Neural cell (in vitro differentiated cells): ENCODE results near the gene STAT4. TPM values are rescaled to one million over a fixed set of nuclear protein-coding genes. Genes with fewer than 3 reads are reported as not detected.

Experiments used
- H2AFZ ChIP-seq: fragments of 200-600, 300-800 bp; sonication (generic), shearing (Covaris generic); 2 replicates; pipeline ENCODE4 v1.6.0; 2014; ENCODE audit warnings: low read depth, mild to moderate bottlenecking, antibody characterized with exemption, low read length, moderate library complexity
- H3F3A ChIP-seq: fragments of 200-600 bp; shearing (Covaris generic); 2 replicates; pipeline ENCODE4 v1.6.1; 2016; ENCODE audit warnings: mild to moderate bottlenecking, moderate library complexity, mixed read lengths, antibody characterized with exemption, low read length; ENCODE audit not compliant: insufficient read depth, poor library complexity, severe bottlenecking
- H3K27ac ChIP-seq: fragments of 200-600, 300-800 bp; sonication (generic), shearing (Covaris generic); 2 replicates; pipeline ENCODE4 v1.5.1; 2014; ENCODE audit warnings: mild to moderate bottlenecking, low read length, moderate library complexity
- H3K27me3 ChIP-seq: fragments of 300-800, 200-600 bp; sonication (generic), shearing (Covaris generic); 2 replicates; pipeline ENCODE4 v1.6.0; 2014; ENCODE audit warnings: mild to moderate bottlenecking, low read depth, low read length, moderate library complexity; ENCODE audit not compliant: insufficient read depth
- H3K36me3 ChIP-seq: fragments of 300-800, 200-600 bp; sonication (generic), shearing (Covaris generic); 2 replicates; pipeline ENCODE4 v1.5.1; 2014; ENCODE audit warnings: mild to moderate bottlenecking, antibody characterized with exemption, low read length, moderate library complexity; ENCODE audit not compliant: insufficient read depth
- H3K4me2 ChIP-seq: fragments of 300-800, 200-600 bp; sonication (generic), shearing (Covaris generic); 2 replicates; pipeline ENCODE4 v1.6.0; 2014; ENCODE audit warnings: mild to moderate bottlenecking, low read length
- H3K4me3 ChIP-seq: fragments of 300-800, 200-600 bp; sonication (generic), shearing (Covaris generic); 2 replicates; pipeline ENCODE4 v1.5.1; 2014; ENCODE audit warnings: mild to moderate bottlenecking, low read length, moderate library complexity
- H3K79me2 ChIP-seq: fragments of 200-600 bp; shearing (Covaris generic); replicated peaks from 2 replicates; pipeline ENCODE4 v1.6.0; 2014; ENCODE audit warnings: mild to moderate bottlenecking, low read length, moderate library complexity; ENCODE audit not compliant: insufficient read depth
- H3K9ac ChIP-seq: fragments of 300-800, 200-600 bp; sonication (generic), shearing (Covaris generic); 2 replicates; pipeline ENCODE4 v1.6.1; 2016; ENCODE audit warnings: mild to moderate bottlenecking, low read length, mixed read lengths
- H3K9me2 ChIP-seq: fragments of 200-600 bp; shearing (Covaris generic); 2 replicates; pipeline ENCODE4 v1.6.1; 2016; ENCODE audit warnings: mild to moderate bottlenecking, low read length, mixed read lengths; ENCODE audit not compliant: insufficient read depth
- H3K9me3 ChIP-seq: fragments of 200-600, 300-800 bp; sonication (generic), shearing (Covaris generic); 2 replicates; pipeline ENCODE4 v1.6.1; 2016; ENCODE audit warnings: mild to moderate bottlenecking, mixed run types, low read length, moderate library complexity, mixed read lengths
- H4K20me1 ChIP-seq: fragments of 200-600 bp; shearing (Covaris generic); 2 replicates; pipeline ENCODE4 v1.6.1; 2016; ENCODE audit warnings: mild to moderate bottlenecking, mixed run types; ENCODE audit not compliant: insufficient read depth
- EP300 ChIP-seq: fragments of 450-650 bp; conservative IDR thresholded peaks from 2 replicates; pipeline ENCODE4 v1.6.1; 2014; ENCODE audit warnings: antibody characterized with exemption, mild to moderate bottlenecking, moderate library complexity; ENCODE audit not compliant: poor library complexity, severe bottlenecking
- EZH2 ChIP-seq: fragments of 200-600, 300-800 bp; shearing (Covaris generic), sonication (generic); IDR thresholded peaks from 2 replicates; pipeline ENCODE4 v1.6.1; 2014; ENCODE audit warnings: antibody characterized with exemption, low read length, borderline replicate concordance, mild to moderate bottlenecking; ENCODE audit not compliant: insufficient read depth, poor library complexity, severe bottlenecking
- MXI1 ChIP-seq: fragments of 450-650 bp; conservative IDR thresholded peaks from 2 replicates; pipeline ENCODE4 v1.6.1; 2014; ENCODE audit warnings: antibody characterized with exemption, mild to moderate bottlenecking; ENCODE audit not compliant: poor library complexity, severe bottlenecking
- POLR2AphosphoS5 ChIP-seq: IDR thresholded peaks from 2 replicates; pipeline ENCODE4 v1.6.1; 2012
- RAD21 ChIP-seq: fragments of 450-650 bp; conservative IDR thresholded peaks from 2 replicates; pipeline ENCODE4 v1.6.1; 2014; ENCODE audit warnings: antibody characterized with exemption, mild to moderate bottlenecking, moderate library complexity
- SMC3 ChIP-seq: fragments of 450-650 bp; conservative IDR thresholded peaks from 2 replicates; pipeline ENCODE4 v1.6.1; 2014; ENCODE audit warnings: antibody characterized with exemption, mild to moderate bottlenecking, moderate library complexity; ENCODE audit not compliant: poor library complexity
- TAF1 ChIP-seq: IDR thresholded peaks from 2 replicates; pipeline ENCODE4 v1.6.1; 2012; ENCODE audit warnings: low read depth
- polyA plus RNA-seq: library from polyadenylated mRNA; depleted of rRNA; stranded (reverse); fragments of >200 nt; gene quantifications from 2 replicates; pipeline ENCODE4 v1.2.3, GENCODE V29; 2014
- TF ChIP-seq, protein P1 (sequence below): IDR thresholded peaks from 2 replicates; pipeline ENCODE4 v1.6.1; 2012; ENCODE audit warnings: borderline replicate concordance
- TF ChIP-seq, protein P2 (sequence below): fragments of 450-650 bp; IDR thresholded peaks from 2 replicates; pipeline ENCODE4 v1.5.1; 2014; ENCODE audit warnings: antibody characterized with exemption, mild to moderate bottlenecking, moderate library complexity; ENCODE audit not compliant: poor library complexity, severe bottlenecking

The STAT4 gene
- polyA plus RNA-seq, 1 donor from 2014 or later, result 3.7 TPM

DNA sequence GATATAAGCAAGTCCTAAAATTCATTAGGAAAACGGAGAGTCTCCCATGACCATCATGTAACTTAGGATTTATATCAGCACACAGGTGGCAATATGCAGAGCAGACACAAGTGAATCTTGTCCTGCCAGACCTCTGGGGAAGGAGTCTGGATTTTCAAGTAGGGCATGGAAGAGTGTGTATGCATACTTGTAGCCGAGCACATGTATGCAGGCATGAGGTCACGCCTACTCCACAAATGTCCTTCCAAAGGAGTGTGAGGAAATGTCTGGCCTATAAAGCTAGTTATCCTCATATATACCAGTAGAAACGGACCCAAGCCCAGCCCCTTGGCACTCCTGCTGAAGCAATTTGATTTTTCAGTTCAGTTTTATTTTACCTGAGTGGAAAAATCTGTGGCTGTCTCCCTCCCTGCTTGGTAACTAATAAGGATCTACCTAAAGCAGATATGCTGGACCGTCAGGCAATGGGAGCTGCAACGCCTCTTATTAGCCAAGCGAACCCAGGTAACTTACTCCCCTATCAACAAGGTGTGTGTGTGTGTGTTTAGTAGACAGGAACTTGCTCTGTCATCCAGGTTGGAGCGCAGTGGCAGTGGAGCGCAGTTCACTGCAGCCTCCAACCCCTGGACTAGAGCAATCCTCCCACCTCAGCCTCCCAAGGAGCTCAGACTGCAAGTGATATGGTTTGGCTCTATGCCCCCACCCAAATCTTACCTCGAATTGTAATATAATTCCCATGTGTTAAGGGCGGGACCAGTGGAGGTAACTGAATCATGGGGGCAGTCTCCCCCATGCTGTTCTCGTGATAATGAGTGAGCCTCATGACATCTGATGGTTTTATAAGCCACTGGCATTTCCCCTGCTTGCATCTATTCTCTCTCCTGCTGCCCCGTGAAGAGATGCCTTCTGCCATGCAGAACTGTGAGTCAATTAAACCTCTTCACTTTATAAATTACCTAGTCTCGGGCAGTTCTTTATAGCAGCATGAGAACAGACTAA is 139.6 kb downstream of the STAT4 start:
- Histone ChIP-seq H3K4me3 (no peak overlapping the region), H3F3A (no peaks in the 10 kb centered on the region), H3K9ac (no peak overlapping the region), H3K9me3 (no peaks in the 10 kb centered on the region), H3K27me3 (no peaks in the 10 kb centered on the region), H3K9me2 (no peaks in the 10 kb centered on the region), H2AFZ (no peak overlapping the region), H3K27ac (no peak overlapping the region), H3K4me2 (no peak overlapping the region), H3K36me3 (no peaks in the 10 kb centered on the region), H3K79me2 (no peaks in the 10 kb centered on the region), H4K20me1 (no peaks in the 10 kb centered on the region)
- TF ChIP-seq, protein P1, sequence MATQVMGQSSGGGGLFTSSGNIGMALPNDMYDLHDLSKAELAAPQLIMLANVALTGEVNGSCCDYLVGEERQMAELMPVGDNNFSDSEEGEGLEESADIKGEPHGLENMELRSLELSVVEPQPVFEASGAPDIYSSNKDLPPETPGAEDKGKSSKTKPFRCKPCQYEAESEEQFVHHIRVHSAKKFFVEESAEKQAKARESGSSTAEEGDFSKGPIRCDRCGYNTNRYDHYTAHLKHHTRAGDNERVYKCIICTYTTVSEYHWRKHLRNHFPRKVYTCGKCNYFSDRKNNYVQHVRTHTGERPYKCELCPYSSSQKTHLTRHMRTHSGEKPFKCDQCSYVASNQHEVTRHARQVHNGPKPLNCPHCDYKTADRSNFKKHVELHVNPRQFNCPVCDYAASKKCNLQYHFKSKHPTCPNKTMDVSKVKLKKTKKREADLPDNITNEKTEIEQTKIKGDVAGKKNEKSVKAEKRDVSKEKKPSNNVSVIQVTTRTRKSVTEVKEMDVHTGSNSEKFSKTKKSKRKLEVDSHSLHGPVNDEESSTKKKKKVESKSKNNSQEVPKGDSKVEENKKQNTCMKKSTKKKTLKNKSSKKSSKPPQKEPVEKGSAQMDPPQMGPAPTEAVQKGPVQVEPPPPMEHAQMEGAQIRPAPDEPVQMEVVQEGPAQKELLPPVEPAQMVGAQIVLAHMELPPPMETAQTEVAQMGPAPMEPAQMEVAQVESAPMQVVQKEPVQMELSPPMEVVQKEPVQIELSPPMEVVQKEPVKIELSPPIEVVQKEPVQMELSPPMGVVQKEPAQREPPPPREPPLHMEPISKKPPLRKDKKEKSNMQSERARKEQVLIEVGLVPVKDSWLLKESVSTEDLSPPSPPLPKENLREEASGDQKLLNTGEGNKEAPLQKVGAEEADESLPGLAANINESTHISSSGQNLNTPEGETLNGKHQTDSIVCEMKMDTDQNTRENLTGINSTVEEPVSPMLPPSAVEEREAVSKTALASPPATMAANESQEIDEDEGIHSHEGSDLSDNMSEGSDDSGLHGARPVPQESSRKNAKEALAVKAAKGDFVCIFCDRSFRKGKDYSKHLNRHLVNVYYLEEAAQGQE, result no peak
- no peak for TF ChIP-seq MXI1
- TF ChIP-seq TAF1, result no peak
- TF ChIP-seq, protein P2, sequence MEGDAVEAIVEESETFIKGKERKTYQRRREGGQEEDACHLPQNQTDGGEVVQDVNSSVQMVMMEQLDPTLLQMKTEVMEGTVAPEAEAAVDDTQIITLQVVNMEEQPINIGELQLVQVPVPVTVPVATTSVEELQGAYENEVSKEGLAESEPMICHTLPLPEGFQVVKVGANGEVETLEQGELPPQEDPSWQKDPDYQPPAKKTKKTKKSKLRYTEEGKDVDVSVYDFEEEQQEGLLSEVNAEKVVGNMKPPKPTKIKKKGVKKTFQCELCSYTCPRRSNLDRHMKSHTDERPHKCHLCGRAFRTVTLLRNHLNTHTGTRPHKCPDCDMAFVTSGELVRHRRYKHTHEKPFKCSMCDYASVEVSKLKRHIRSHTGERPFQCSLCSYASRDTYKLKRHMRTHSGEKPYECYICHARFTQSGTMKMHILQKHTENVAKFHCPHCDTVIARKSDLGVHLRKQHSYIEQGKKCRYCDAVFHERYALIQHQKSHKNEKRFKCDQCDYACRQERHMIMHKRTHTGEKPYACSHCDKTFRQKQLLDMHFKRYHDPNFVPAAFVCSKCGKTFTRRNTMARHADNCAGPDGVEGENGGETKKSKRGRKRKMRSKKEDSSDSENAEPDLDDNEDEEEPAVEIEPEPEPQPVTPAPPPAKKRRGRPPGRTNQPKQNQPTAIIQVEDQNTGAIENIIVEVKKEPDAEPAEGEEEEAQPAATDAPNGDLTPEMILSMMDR, result no peak
- no peak for TF ChIP-seq EP300

DNA sequence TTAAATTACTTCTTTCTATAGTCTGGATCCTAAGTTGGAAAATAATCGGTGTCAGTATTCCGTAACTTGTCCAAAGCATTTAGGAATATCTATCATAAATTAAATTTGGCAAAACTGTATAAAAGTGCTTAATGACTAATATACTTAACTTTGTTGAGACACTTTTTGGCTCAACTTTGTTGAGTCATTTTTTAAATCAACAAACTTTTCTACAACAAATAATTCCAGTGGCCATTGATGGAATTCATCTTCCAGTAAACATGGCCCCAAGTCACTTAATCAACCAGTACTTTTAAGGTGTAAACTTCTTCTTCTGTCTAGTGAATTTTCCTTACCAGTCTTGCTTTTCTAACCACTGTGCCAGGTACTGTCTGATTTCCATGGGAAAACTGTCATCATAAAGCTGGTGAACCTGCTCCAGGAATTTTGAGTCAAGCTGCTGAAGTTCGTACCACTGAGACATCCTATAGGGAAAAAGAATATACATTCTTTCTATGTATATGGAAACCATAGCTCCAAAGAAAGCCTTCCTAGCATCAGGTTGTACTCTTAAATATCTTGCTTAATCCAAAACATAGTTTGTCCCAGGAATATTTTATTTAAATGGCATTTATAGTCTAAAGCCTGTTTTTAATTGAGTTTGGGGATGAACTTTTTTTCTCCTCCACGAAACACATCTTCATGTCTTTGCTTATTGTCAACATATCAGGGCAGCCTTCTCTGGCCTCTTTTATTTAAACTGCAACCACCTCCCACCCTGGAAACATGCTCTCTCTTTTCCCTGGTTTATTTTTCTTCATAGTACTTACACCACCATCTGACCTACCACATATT is 141.0 kb downstream of the STAT4 start:
- Histone ChIP-seq H3K79me2 (no peaks in the 10 kb centered on the region), H3K9ac (no peak overlapping the region), H3K4me2 (no peak overlapping the region), H4K20me1 (no peaks in the 10 kb centered on the region), H3K9me2 (no peaks in the 10 kb centered on the region), H3K4me3 (no peak overlapping the region), H3K9me3 (no peaks in the 10 kb centered on the region), H3K36me3 (no peaks in the 10 kb centered on the region), H3F3A (no peaks in the 10 kb centered on the region), H3K27ac (no peak overlapping the region), H3K27me3 (no peaks in the 10 kb centered on the region), H2AFZ (no peak overlapping the region)
- TF ChIP-seq POLR2AphosphoS5 (no peak), EP300 (no peak), RAD21 (no peak), SMC3 (no peak), EZH2 (no peak), TAF1 (no peak)
- TF ChIP-seq, protein P1, result no peak
- TF ChIP-seq, protein P2, result no peak
